ENCODE data around the gene BCL2L15. TPM values are rescaled to one million over a fixed set of nuclear protein-coding genes. Genes with fewer than 3 reads are reported as not detected.

The BCL2L15 gene
- total RNA-seq, 1 experiment from 2014 or later = 0.17 TPM

DNA sequence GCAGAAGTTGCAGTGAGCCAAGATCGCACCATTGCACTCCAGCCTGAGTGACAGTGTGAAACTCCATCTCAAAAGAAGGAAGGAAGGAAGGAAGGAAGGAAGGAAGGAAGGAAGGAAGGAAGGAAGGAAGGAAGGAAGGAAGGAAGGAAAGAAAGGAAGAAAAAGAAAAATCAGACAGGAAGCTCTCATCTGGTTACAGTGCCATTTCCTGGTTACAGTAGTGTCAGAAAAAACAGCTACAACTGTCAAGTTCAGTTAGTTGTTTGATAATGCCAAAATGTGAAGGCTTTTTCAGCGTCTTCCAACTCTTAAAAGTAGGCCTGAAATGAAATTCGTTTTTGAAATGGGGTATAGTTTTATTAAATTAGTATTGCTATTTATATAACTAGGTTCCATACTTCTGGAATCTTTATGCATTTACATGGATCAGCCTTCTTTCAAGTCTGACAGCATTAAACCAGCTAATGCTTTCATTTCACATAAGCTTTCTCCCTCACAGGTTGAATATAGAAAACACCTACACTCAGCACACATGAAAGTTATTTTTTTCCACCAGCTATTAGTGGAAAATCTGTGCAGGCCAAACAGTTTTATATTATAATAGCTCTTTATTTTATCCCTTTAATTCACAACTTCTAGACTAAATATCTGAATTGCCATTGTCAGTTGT is 37.1 kb downstream of the BCL2L15 start:
- ATAC-seq = no peak
- peaks cover 23% of the 10 kb centered on the region for H3K9me3 Mint-ChIP-seq
- no peaks in the 10 kb centered on the region for H3K4me1 Mint-ChIP-seq
- CTCF ChIA-PET = no interaction called here
- DNase-seq (ENCODE audit: low spot score) = no peak
- no peak overlapping the region for H3K4me3 Mint-ChIP-seq
- POLR2A ChIA-PET = no interaction called here
- H3K36me3 Mint-ChIP-seq = peaks cover 6% of the 10 kb centered on the region; the same call in 1 of the 2 replicates
- peaks cover 3% of the 10 kb centered on the region; the same call in 1 of the 2 replicates for H3K27me3 Mint-ChIP-seq (ENCODE audit: low read depth)
- no peak for TF ChIP-seq JUN (CRISPR knock-in tag; IDR thresholded peaks at IDR 0.05)
- TF ChIP-seq NR3C1 (CRISPR knock-in tag; conservative IDR thresholded peaks at IDR 0.05; ENCODE audit: low read depth) = no peak
- TF ChIP-seq, protein P1, sequence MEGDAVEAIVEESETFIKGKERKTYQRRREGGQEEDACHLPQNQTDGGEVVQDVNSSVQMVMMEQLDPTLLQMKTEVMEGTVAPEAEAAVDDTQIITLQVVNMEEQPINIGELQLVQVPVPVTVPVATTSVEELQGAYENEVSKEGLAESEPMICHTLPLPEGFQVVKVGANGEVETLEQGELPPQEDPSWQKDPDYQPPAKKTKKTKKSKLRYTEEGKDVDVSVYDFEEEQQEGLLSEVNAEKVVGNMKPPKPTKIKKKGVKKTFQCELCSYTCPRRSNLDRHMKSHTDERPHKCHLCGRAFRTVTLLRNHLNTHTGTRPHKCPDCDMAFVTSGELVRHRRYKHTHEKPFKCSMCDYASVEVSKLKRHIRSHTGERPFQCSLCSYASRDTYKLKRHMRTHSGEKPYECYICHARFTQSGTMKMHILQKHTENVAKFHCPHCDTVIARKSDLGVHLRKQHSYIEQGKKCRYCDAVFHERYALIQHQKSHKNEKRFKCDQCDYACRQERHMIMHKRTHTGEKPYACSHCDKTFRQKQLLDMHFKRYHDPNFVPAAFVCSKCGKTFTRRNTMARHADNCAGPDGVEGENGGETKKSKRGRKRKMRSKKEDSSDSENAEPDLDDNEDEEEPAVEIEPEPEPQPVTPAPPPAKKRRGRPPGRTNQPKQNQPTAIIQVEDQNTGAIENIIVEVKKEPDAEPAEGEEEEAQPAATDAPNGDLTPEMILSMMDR (IDR thresholded peaks at IDR 0.05) = no peak
- TF ChIP-seq ZNF232 (CRISPR knock-in tag; IDR thresholded peaks at IDR 0.05) = no peak
- TF ChIP-seq, protein P2, sequence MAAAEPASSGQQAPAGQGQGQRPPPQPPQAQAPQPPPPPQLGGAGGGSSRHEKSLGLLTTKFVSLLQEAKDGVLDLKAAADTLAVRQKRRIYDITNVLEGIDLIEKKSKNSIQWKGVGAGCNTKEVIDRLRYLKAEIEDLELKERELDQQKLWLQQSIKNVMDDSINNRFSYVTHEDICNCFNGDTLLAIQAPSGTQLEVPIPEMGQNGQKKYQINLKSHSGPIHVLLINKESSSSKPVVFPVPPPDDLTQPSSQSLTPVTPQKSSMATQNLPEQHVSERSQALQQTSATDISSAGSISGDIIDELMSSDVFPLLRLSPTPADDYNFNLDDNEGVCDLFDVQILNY (CRISPR knock-in tag; IDR thresholded peaks at IDR 0.05) = no peak
- TF ChIP-seq FOXJ3 (CRISPR knock-in tag; IDR thresholded peaks at IDR 0.05; ENCODE audit: borderline replicate concordance) = no peak
- no peak for TF ChIP-seq ATF1 (CRISPR knock-in tag; IDR thresholded peaks at IDR 0.05)
- no peak for TF ChIP-seq ETV6 (CRISPR knock-in tag; IDR thresholded peaks at IDR 0.05)
- no peak for TF ChIP-seq GABPB1 (CRISPR knock-in tag; IDR thresholded peaks at IDR 0.05)
- no peak for TF ChIP-seq NR2C2 (CRISPR knock-in tag; IDR thresholded peaks at IDR 0.05)
- TF ChIP-seq, protein P3, sequence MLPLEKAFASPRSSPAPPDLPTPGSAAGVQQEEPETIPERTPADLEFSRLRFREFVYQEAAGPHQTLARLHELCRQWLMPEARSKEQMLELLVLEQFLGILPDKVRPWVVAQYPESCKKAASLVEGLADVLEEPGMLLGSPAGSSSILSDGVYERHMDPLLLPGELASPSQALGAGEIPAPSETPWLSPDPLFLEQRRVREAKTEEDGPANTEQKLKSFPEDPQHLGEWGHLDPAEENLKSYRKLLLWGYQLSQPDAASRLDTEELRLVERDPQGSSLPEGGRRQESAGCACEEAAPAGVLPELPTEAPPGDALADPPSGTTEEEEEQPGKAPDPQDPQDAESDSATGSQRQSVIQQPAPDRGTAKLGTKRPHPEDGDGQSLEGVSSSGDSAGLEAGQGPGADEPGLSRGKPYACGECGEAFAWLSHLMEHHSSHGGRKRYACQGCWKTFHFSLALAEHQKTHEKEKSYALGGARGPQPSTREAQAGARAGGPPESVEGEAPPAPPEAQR (CRISPR knock-in tag; IDR thresholded peaks at IDR 0.05) = no peak
- TF ChIP-seq, protein P4, sequence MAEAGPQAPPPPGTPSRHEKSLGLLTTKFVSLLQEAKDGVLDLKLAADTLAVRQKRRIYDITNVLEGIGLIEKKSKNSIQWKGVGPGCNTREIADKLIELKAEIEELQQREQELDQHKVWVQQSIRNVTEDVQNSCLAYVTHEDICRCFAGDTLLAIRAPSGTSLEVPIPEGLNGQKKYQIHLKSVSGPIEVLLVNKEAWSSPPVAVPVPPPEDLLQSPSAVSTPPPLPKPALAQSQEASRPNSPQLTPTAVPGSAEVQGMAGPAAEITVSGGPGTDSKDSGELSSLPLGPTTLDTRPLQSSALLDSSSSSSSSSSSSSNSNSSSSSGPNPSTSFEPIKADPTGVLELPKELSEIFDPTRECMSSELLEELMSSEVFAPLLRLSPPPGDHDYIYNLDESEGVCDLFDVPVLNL (CRISPR knock-in tag; IDR thresholded peaks at IDR 0.05; ENCODE audit: borderline replicate concordance, low read depth) = no peak
- TF ChIP-seq, protein P5, sequence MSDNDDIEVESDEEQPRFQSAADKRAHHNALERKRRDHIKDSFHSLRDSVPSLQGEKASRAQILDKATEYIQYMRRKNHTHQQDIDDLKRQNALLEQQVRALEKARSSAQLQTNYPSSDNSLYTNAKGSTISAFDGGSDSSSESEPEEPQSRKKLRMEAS (CRISPR knock-in tag; IDR thresholded peaks at IDR 0.05) = no peak
- TF ChIP-seq, protein P6, sequence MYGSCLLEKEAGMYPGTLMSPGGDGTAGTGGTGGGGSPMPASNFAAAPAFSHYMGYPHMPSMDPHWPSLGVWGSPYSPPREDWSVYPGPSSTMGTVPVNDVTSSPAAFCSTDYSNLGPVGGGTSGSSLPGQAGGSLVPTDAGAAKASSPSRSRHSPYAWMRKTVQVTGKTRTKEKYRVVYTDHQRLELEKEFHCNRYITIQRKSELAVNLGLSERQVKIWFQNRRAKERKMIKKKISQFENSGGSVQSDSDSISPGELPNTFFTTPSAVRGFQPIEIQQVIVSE (CRISPR knock-in tag; IDR thresholded peaks at IDR 0.05; ENCODE audit: borderline replicate concordance) = no peak
- TF ChIP-seq NR1H2 (CRISPR knock-in tag; IDR thresholded peaks at IDR 0.05) = no peak
- TF ChIP-seq ZNF671 (CRISPR knock-in tag; IDR thresholded peaks at IDR 0.05) = no peak
- no peak overlapping the region for H3K27ac Mint-ChIP-seq

DNA sequence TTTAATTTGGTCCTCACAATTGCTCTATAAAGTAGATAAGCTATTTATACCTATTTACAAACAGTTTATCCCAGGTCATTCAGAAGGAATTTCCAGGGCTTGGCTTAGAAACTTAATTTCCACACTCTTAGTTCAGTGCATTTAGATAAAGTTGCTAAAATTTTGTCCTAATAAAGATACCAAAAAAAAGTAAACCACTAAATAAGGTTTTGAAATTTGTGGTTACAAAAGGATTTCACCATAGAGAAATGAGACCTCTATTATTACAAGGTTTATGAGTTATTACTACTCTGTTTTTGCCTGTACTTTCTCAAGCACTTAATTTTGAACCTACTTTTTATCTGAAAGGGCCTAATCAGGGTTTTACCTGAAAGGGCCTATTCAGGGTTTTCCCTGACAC is 38.3 kb downstream of the BCL2L15 start:
- POLR2A ChIA-PET = no interaction called here
- Mint-ChIP-seq H3K9me3 (peaks cover 23% of the 10 kb centered on the region), H3K4me1 (no peaks in the 10 kb centered on the region), H3K27ac (no peak overlapping the region), H3K27me3 (ENCODE audit: low read depth) (peaks cover 3% of the 10 kb centered on the region; the same call in 1 of the 2 replicates), H3K36me3 (peaks cover 6% of the 10 kb centered on the region; the same call in 1 of the 2 replicates), H3K4me3 (no peak overlapping the region)
- DNase-seq (ENCODE audit: low spot score) = no peak
- CTCF ChIA-PET = no interaction called here
- no peak for ATAC-seq
- TF ChIP-seq GABPB1 (CRISPR knock-in tag; IDR thresholded peaks at IDR 0.05) = no peak
- TF ChIP-seq TCF7 (CRISPR knock-in tag; IDR thresholded peaks at IDR 0.05; ENCODE audit: low read depth) = no peak
- no peak for TF ChIP-seq KAT7 (CRISPR knock-in tag; IDR thresholded peaks at IDR 0.05; ENCODE audit: borderline replicate concordance)
- no peak for TF ChIP-seq ZNF263 (CRISPR knock-in tag; IDR thresholded peaks at IDR 0.05; ENCODE audit: low read depth)
- TF ChIP-seq SMAD3 (CRISPR knock-in tag; IDR thresholded peaks at IDR 0.05; ENCODE audit: borderline replicate concordance) = no peak
- no peak for TF ChIP-seq NFE2L1 (CRISPR knock-in tag; IDR thresholded peaks at IDR 0.05)
- TF ChIP-seq, protein P7, sequence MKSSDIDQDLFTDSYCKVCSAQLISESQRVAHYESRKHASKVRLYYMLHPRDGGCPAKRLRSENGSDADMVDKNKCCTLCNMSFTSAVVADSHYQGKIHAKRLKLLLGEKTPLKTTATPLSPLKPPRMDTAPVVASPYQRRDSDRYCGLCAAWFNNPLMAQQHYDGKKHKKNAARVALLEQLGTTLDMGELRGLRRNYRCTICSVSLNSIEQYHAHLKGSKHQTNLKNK (CRISPR knock-in tag; IDR thresholded peaks at IDR 0.05) = no peak
- TF ChIP-seq ZNF219 (CRISPR knock-in tag; IDR thresholded peaks at IDR 0.05; ENCODE audit: borderline replicate concordance) = no peak
- TF ChIP-seq SP1 (CRISPR knock-in tag; conservative IDR thresholded peaks at IDR 0.05) = no peak
- TF ChIP-seq ZNF396 (CRISPR knock-in tag; IDR thresholded peaks at IDR 0.05; ENCODE audit: borderline replicate concordance) = no peak

Data from WTC11 (cell line).